Measurements from ENCODE around the gene TMEM244. TPM values are rescaled to one million over a fixed set of nuclear protein-coding genes. Genes with fewer than 3 reads are reported as not detected.

The TMEM244 gene
- total RNA-seq, 1 donor from 2014 or later, result not detected

GRCh38 chr6:129785047-129785755 lies 75.9 kb downstream of the TMEM244 start:
- H3K9me3 Mint-ChIP-seq, result peaks cover 24% of the 10 kb centered on the region
- no peaks in the 10 kb centered on the region for H3K36me3 Mint-ChIP-seq
- H3K27ac Mint-ChIP-seq, result no peak overlapping the region

More at GRCh38 chr6:129785047-129785755, 75.9 kb downstream of the TMEM244 start:
- H3K27me3 Mint-ChIP-seq (ENCODE audit: low read depth), result no peaks in the 10 kb centered on the region
- peaks cover 15% of the 10 kb centered on the region for H3K4me1 Mint-ChIP-seq
- no peak overlapping the region for H3K4me3 Mint-ChIP-seq
- no peak for DNase-seq (ENCODE audit: low spot score in 2 of 2, unreplicated experiment in 2 of 2)
- no peak for TF ChIP-seq CTCF (IDR thresholded peaks at IDR 0.05; ENCODE audit: unreplicated experiment)

Other genes with a start within 250 kb of the TMEM244 start
- 8.1 to 10.5 TPM (median 10.2 TPM) in 3 replicates for gene ARHGAP18, start 151.1 kb downstream of the TMEM244 start, total RNA-seq
- 35.8 to 43.4 TPM (median 36.8 TPM) in 3 replicates for gene L3MBTL3, start 157.3 kb upstream of the TMEM244 start, total RNA-seq

Data from mesothelial cell of epicardium (in vitro differentiated cells).